LNCAP (cell line): ENCODE results near the gene KCP.

Source experiments
- TF ChIP-seq, protein P1 (sequence below): fragments of 450-650 bp; IDR thresholded peaks from 2 replicates; pipeline ENCODE4 v1.5.1; 2017; ENCODE audit warnings: mild to moderate bottlenecking

The KCP gene

DNA sequence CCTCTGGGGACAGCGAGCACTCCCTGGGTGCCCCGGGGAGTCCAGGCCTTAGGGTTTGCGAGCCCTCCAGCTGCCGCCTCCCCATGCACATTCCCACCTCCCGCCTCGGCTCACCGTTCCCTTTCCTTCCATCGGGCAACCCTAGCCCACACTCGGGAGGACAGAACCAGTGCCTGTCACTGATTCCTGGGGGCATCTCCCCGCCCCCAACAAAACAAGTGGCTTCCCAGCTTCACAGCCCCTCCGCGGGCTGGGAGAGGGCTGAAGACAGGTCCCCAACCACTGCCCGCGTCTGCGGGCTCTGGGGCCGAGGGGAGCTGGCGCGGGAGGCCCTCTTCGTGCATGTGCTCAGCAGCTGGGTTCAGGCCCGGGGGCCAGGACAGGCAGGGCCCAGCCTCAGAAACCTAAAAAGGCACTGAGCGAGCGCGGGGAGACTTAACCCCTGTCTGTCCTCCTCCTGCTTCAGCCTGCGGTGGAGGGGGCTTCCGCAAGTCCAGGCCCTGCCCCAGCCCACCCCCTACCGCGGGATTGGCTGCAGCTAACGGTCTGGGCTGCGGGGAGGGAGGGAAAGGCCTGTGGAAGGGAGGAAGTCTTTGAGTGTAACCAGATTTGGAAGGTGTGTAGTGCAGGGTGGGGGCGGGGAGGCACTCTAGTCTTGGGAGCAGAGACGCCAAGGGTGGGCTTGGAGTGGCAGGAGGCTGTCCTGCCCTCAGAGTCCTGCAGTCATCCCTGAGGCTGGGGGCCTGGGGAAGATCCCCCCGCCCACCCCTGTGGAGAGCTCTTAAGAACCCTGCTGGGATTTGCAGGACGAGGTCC is 79.1 kb downstream of the KCP start:
- TF ChIP-seq, protein P1, sequence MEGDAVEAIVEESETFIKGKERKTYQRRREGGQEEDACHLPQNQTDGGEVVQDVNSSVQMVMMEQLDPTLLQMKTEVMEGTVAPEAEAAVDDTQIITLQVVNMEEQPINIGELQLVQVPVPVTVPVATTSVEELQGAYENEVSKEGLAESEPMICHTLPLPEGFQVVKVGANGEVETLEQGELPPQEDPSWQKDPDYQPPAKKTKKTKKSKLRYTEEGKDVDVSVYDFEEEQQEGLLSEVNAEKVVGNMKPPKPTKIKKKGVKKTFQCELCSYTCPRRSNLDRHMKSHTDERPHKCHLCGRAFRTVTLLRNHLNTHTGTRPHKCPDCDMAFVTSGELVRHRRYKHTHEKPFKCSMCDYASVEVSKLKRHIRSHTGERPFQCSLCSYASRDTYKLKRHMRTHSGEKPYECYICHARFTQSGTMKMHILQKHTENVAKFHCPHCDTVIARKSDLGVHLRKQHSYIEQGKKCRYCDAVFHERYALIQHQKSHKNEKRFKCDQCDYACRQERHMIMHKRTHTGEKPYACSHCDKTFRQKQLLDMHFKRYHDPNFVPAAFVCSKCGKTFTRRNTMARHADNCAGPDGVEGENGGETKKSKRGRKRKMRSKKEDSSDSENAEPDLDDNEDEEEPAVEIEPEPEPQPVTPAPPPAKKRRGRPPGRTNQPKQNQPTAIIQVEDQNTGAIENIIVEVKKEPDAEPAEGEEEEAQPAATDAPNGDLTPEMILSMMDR, result no peak

DNA sequence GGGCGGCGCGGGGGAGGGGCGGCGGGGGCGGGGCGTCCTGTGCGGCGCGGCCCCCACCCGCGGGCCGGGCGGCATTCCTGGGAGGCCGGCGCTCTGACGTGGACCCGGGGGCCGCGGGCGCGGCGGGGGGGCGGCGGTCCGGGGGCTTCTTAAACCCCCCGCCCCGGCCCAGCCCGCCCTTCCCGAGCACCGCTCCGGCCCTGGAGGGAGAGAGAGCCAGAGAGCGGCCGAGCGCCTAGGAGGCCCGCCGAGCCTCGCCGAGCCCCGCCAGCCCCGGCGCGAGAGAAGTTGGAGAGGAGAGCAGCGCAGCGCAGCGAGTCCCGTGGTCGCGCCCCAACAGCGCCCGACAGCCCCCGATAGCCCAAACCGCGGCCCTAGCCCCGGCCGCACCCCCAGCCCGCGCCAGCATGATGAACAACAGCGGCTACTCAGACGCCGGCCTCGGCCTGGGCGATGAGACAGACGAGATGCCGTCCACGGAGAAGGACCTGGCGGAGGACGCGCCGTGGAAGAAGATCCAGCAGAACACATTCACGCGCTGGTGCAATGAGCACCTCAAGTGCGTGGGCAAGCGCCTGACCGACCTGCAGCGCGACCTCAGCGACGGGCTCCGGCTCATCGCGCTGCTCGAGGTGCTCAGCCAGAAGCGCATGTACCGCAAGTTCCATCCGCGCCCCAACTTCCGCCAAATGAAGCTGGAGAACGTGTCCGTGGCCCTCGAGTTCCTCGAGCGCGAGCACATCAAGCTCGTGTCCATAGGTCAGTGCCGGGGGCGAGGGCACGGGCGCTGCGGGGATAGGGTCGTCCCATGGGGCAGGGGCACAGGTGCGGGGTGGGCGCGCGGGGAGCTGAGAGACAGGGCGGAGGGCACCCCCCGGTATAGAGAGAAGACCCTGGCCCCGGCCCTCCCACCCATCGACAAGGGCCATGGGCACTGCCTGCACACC is 80.0 kb downstream of the KCP start, which contains the start of gene FLNC:
TSS of gene FLNC (plus strand) at position 176 of the 947 bp plus-strand sequence. CDS start at position 408, 232 bp downstream.
- TF ChIP-seq, protein P1, result no peak

DNA sequence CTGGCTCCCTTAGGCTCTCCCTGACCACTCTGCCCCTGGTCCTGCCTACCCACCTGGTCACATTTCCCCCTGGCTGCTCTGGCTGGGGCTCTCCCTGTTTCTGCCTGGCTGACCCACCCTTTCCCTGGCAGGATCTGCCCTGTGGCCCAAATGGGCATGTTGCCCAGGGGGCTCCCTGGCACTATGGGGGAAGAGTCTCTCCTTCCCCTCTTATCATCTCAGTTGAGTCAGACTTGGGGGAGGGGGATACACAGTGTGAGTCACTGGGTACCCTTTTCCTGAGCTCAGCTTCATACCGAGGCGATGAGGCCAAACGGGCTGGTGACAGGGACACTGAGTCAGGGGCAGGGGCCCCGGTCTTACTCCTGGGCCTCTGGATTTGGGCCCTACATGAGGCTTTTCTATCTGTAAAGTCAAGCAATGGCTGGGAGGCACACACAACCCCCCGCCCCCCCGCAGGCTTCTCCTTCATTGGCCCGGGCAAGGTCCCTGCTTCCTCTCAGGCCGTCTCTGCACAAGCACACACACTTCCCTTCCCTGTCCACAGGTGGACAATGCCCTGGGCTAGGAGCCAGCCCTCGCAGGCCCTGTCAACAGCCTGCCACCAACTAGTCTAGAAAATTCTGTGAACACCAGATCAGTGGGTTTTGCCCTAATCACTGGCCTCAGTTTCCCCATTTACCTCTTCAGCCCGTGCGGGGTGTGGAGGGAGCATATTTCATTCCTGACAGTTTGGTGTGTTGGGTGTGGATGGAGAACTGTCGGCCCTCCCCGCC is 80.9 kb downstream of the KCP start:
- TF ChIP-seq, protein P1, result no peak

DNA sequence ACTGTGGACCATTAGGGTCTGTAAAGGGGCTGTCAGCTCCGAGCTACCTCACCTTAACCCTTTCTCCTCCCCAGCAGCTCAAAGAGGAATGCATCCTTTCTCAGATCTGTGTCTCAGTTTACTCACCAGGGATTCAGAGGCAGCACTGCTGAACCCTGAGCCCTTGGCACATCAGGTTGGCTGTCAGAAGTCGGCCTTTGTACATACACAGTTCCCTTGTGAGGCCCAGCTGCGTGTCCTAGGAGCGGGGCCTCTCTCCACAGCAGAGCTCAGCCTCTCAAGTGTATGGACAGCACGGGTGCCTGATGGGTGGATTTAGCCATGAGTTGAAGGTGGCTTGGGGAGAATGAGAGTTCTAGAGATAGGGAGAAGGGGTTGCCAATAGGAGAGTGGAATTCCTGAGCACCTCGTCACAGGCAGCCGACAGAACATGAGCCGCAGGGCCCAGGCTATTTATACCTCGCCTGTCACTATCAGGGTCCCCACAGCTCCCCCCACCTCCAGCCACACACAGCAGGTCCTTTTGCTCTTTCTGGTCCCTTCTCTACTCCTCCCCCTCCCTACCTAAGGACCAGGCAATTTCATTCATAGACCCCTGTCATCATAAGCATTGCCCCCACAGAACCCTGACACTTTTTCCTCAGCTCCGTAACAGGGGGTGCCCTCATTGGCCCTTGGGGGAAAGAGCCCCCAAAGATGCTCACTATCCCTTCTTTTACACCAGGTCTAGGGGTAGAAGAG is 82.4 kb downstream of the KCP start:
- TF ChIP-seq, protein P1, result no peak

DNA sequence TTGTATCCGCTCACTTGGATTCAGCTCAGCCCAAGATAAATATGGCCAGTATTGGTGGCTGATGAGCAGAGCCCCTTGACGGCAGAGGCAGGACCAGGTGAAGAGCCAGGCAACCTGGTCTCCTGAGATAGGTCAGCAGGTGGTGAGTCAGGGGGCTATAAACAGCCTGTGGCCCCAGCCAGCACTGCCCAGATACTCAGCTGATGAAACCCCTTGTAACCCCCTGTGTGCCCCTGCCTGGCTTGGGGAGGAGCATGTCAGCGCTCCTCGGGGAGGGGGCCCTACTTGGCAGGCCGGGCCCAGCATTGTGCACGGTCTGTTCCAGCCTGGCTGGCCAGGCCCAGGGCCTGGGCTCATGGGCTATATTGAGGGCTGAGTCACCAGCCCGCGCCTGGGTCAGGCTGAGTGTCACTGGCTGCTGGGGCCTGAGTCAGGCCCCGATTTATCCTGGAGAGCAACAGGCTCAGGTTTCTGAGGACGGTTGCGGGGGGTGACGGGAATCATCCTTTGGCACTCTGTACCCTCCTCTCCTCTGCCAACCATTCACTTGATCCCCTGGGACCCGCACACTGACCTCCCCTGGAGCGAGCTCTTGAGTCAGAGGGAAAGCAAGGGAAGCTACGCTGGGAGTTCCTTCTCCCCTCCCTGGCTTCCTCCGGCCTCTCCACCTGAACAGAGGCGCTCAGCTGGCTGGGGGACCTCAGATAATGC is 83.1 kb downstream of the KCP start:
- TF ChIP-seq, protein P1, result no peak

DNA sequence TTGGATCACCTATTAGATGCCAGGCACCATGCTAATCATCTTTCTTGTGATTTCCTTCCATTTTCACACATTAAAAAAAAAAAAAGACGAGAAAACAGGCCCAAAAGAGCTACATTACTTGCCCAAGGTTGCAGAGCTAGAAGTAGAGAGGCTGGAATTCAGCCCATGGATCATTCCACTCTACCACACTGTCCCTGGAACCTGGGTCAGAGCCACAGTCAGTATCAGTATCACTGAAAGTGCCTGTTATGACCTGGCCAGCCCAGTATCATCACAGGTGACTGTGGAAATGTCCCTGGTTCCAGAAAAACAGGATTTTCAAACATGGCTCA is 83.6 kb downstream of the KCP start:
- TF ChIP-seq, protein P1, result no peak
